Peyer's patch (tissue), 4 donors: ENCODE results near the gene AQP3. TPM values are rescaled to one million over a fixed set of nuclear protein-coding genes. Genes with fewer than 3 reads are reported as not detected.
A peak's percentile ranks its signal among the peaks of the same experiment; 100 is the strongest.
"Not testable (repeated sequence)": the region's sequence is repeated elsewhere in the genome, so short reads cannot be mapped to it uniquely, and the experiment has no call there.

Experiments used
- DNase-seq, 3 donors: peaks; one replicate each; pipeline ENCODE4 v3.0.0-alpha.2; 2017 to 2019
- H3K27ac ChIP-seq, 4 donors: fragments of 200-600 bp; sonication (generic); one replicate each; pipeline ENCODE4 v1.5.1; 2016 to 2019
- H3K27me3 ChIP-seq, 2 donors: fragments of 200-600 bp; sonication (generic); one replicate each; pipeline ENCODE4 v1.5.1; 2019
- H3K36me3 ChIP-seq, 3 donors: fragments of 200-600 bp; sonication (generic); one replicate each; pipeline ENCODE4 v1.5.1; 2016 to 2019
- H3K4me1 ChIP-seq, 4 donors: fragments of 200-600 bp; sonication (generic); one replicate each; pipeline ENCODE4 v1.5.1; 2016 to 2019
- H3K4me3 ChIP-seq, 4 donors: fragments of 200-600 bp; sonication (generic); 1 replicate in 3 of 4; 2 replicates in 1 of 4; pipeline ENCODE4 v1.5.1; 2016 to 2019; ENCODE audit warnings: mild to moderate bottlenecking in 1 of 4
- H3K9me3 ChIP-seq, 4 donors: fragments of 200-600 bp; sonication (generic); one replicate each; pipeline ENCODE4 v1.5.1; 2016 to 2019; ENCODE audit warnings: mild to moderate bottlenecking in 1 of 4
- POLR2A ChIP-seq, 2 donors: fragments of 450-650 bp; IDR thresholded peaks; one replicate each; pipeline ENCODE4 v1.5.1; 2017; ENCODE audit warnings: antibody characterized with exemption in 2 of 2, mild to moderate bottlenecking in 2 of 2, moderate library complexity in 2 of 2
- total RNA-seq, 4 donors: library from RNA; depleted of rRNA; stranded (reverse); fragments of >200 nt; gene quantifications; one replicate each; pipeline ENCODE4 v1.1.0, GENCODE V29; 2016
- TF ChIP-seq, protein P1 (sequence below), 6 experiments: fragments of 450-650 bp in 4 of 6; fragments of 200-600 bp in 2 of 6; sonication (generic) in 1 of 6; IDR thresholded peaks; one replicate each; pipeline ENCODE4 v1.5.1; 2017 to 2019; ENCODE audit warnings: antibody characterized with exemption in 6 of 6, mild to moderate bottlenecking in 3 of 6, moderate library complexity in 1 of 6

Gene AQP3
- total RNA-seq, 4 donors from 2014 or later: 12.4 to 424 (median 260) TPM

DNA sequence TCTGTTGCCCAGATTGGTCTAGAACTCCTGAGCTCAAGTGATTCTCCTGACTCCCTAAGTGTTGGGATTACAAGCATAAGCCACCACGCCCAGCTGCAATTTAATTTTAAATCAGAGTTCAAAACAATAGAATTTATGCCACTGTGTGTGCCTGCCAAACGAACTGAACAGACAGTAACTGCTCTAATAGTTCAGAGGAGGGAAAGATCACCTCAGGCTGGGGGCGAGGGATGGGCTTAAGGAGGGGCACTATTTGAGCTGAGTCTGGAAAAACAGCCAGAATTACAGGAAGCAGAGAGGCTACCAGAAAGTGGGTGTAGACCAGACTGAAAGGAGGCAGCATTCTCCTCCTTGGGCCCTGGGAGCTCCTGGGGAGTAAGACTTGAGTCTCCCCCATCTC lies 14.1 kb upstream of the AQP3 start:
- peaks cover 0 to 46% (median 0%) of the 10 kb centered on the region in 3 donors for H3K36me3 ChIP-seq
- no peaks in the 10 kb centered on the region for H3K9me3 ChIP-seq
- DNase-seq: no peak

DNA sequence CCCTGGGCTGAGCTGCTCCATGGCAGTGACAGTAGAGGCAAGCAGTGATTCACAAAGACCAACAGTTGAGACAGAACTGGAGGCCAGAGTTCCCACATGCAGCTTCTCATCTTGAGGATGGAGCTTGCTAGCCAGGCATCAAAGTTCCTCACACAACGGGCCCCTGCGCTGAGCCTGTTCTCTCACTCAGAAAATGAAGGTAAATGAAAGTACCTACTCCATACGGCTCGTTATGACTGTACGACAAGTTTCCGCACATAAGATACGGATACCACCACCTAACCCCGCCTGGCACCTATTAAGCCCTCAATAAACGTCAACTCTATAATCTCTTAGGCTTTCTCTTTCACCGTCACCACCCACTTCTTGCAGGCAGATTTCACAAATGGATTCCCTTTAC lies 13.5 kb upstream of the AQP3 start:
- no peaks in the 10 kb centered on the region for H3K9me3 ChIP-seq
- H3K27ac ChIP-seq: no peak overlapping the region
- peaks cover 0 to 17% (median 4%) of the 10 kb centered on the region in 4 donors for H3K4me1 ChIP-seq
- TF ChIP-seq POLR2A (IDR thresholded peaks at IDR 0.05): no peak
- TF ChIP-seq, protein P1, sequence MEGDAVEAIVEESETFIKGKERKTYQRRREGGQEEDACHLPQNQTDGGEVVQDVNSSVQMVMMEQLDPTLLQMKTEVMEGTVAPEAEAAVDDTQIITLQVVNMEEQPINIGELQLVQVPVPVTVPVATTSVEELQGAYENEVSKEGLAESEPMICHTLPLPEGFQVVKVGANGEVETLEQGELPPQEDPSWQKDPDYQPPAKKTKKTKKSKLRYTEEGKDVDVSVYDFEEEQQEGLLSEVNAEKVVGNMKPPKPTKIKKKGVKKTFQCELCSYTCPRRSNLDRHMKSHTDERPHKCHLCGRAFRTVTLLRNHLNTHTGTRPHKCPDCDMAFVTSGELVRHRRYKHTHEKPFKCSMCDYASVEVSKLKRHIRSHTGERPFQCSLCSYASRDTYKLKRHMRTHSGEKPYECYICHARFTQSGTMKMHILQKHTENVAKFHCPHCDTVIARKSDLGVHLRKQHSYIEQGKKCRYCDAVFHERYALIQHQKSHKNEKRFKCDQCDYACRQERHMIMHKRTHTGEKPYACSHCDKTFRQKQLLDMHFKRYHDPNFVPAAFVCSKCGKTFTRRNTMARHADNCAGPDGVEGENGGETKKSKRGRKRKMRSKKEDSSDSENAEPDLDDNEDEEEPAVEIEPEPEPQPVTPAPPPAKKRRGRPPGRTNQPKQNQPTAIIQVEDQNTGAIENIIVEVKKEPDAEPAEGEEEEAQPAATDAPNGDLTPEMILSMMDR (IDR thresholded peaks at IDR 0.05): no peak
- H3K4me3 ChIP-seq: no peak overlapping the region
- DNase-seq: no peak
- no peaks in the 10 kb centered on the region for H3K27me3 ChIP-seq
- H3K36me3 ChIP-seq: peaks cover 0 to 40% (median 0%) of the 10 kb centered on the region in 3 donors

More for the DNA sequence above, 14.1 kb upstream of the AQP3 start:
- TF ChIP-seq, protein P1 (IDR thresholded peaks at IDR 0.05): no peak
- TF ChIP-seq POLR2A (IDR thresholded peaks at IDR 0.05): no peak
- no peak overlapping the region for H3K4me3 ChIP-seq
- no peak overlapping the region for H3K27ac ChIP-seq
- no peaks in the 10 kb centered on the region for H3K27me3 ChIP-seq
- H3K4me1 ChIP-seq: peaks cover 0 to 17% (median 4%) of the 10 kb centered on the region in 4 donors

DNA sequence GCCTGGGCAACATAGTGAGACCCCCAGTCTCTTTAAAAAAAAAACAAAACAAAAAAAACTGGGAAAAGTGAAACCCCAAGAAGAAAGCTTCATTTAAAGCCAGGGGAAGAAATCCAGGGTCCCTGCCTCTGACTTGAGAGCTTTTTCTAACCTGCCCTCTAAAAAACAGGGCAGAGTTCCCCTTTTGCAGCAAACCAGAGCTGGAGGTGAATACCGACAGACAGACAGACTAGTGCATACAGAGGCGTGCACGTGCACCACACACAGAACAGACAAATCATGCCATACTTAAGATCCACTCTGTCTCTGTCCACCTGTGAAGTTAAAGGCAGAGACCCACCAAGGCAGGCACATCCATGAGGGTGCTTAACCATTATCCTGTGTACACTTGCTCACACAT lies 11.7 kb upstream of the AQP3 start:
- no peak for DNase-seq
- Histone ChIP-seq H3K4me1 (peaks cover 0 to 17% (median 4%) of the 10 kb centered on the region in 4 donors), H3K36me3 (peaks cover 0 to 25% (median 0%) of the 10 kb centered on the region in 3 donors), H3K27me3 (no peaks in the 10 kb centered on the region), H3K9me3 (no peaks in the 10 kb centered on the region), H3K27ac (peak overlapping the region in 2 of 4 donors; percentile 10 to 25), H3K4me3 (no peak overlapping the region)
- TF ChIP-seq, protein P1 (IDR thresholded peaks at IDR 0.05): no peak
- TF ChIP-seq POLR2A (IDR thresholded peaks at IDR 0.05): no peak

DNA sequence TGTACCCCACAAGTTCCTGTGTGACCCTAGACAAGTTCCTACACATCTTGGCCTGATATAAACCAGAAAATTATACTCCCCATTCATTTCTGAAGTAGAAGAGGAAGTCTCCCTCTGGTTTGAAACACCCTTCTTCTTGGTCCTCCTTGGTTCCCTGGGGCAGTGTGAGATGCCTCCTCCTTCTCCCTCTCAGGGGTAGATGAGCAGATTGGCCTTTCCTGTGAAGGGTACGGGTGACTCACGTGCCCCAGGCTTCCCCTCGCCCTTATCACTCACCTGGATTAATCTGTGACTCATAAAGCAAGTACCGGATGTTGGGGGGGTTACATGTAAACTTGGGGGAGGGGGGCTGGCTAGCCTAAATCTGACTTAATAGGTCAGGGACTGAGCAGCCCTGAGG lies 11.1 kb upstream of the AQP3 start:
- Histone ChIP-seq H3K36me3 (peaks cover 0 to 18% (median 0%) of the 10 kb centered on the region in 3 donors), H3K9me3 (no peaks in the 10 kb centered on the region), H3K4me3 (no peak overlapping the region), H3K4me1 (peaks cover 0 to 20% (median 4%) of the 10 kb centered on the region in 4 donors), H3K27ac (peak overlapping the region in 2 of 4 donors; percentile 31 to 42), H3K27me3 (no peaks in the 10 kb centered on the region)
- no peak for TF ChIP-seq POLR2A (IDR thresholded peaks at IDR 0.05)
- TF ChIP-seq, protein P1 (IDR thresholded peaks at IDR 0.05): no peak
- peak in 2 of 3 donors; percentile 30 to 74 for DNase-seq

DNA sequence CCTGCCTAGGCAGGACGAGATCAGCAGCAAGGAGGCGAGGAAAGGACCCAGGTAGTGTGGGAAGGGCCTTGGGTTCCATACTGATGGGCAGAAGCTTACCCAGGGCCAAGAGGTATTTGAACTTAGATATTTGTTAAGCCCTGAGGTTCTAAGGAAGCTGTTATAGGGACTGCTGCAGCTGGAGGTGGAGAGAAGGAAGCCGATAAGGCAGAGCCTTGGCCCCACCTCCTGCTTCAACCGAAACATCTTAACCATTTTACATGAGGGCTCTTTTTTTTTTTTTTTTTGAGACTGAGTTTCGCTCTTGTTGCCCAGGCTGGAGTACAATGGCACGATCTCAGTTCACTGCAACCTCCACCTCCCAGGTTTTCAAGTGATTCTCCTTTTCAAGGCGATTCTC lies 8.6 kb upstream of the AQP3 start:
- Histone ChIP-seq H3K36me3 (no peaks in the 10 kb centered on the region), H3K9me3 (no peaks in the 10 kb centered on the region), H3K27me3 (no peaks in the 10 kb centered on the region), H3K27ac (no peak overlapping the region), H3K4me3 (no peak overlapping the region), H3K4me1 (peaks cover 0 to 30% (median 4%) of the 10 kb centered on the region in 4 donors)
- DNase-seq: no peak
- TF ChIP-seq, protein P1 (IDR thresholded peaks at IDR 0.05): no peak
- TF ChIP-seq POLR2A (IDR thresholded peaks at IDR 0.05): no peak

DNA sequence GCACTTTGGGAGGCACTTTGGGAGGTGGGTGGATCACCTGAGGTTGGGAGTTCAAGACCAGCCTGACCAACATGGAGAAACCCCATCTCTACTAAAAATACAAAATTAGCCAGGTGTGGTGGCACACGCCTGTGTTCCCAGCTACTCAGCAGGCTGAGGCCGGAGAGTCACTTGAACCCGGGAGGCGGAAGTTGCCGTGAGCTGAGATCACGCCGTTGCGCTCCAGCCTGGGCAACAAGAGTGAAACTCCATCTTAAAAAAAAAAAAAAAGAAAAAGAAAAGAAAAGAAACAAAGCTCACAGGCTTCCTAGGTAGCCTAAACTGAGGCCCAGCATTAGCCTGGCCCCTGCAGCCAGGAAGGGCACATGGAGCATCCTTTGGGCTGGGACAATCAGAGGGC lies 8.1 kb upstream of the AQP3 start:
- H3K4me3 ChIP-seq, H3K27me3 ChIP-seq, H3K9me3 ChIP-seq, DNase-seq, H3K27ac ChIP-seq, H3K36me3 ChIP-seq: not testable (repeated sequence)
- peaks cover 0 to 33% (median 4%) of the 10 kb centered on the region in 4 donors for H3K4me1 ChIP-seq

DNA sequence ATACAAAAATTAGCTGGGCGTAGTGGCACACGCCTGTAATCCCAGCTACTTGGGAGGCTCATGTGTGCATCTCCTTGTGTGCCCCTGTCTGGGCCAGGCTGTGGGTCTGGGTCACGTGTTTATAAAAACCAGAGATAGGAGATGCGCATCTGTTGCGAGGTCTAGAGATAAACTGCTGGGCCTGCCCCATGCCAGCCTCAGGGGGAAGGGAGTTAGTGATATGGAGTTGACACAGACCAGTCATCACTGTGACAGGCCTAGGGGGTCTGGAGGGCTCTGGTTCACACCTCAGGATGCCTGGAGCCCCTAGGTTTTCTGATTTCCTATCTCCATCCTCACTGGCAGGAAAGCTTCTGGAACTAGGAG lies 7.3 kb upstream of the AQP3 start:
- not testable (repeated sequence) for H3K4me3 ChIP-seq, H3K36me3 ChIP-seq, H3K9me3 ChIP-seq, DNase-seq, H3K27ac ChIP-seq, H3K27me3 ChIP-seq
- H3K4me1 ChIP-seq: peaks cover 0 to 33% (median 4%) of the 10 kb centered on the region in 4 donors
